ENCODE data around the gene MYH6.

DNA sequence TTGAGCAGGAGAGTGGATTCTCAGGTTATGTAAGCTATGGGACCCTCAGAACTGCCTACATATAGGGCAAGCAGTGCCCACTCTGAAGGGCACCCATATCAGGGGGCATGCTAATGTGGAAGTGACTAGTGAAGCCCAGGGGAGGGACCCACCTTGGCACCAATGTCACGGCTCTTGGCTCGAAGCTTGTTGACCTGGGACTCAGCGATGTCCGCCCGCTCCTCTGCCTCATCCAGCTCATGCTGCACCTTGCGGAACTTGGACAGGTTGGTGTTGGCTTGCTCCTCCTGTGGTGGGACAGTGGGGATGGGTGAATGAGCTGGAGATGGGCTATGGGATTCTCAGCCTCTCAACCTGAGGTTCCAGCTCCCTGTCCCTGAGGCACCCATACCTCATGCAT, 25.8 kb downstream of the MYH6 start:
- TF ChIP-seq, protein P1, sequence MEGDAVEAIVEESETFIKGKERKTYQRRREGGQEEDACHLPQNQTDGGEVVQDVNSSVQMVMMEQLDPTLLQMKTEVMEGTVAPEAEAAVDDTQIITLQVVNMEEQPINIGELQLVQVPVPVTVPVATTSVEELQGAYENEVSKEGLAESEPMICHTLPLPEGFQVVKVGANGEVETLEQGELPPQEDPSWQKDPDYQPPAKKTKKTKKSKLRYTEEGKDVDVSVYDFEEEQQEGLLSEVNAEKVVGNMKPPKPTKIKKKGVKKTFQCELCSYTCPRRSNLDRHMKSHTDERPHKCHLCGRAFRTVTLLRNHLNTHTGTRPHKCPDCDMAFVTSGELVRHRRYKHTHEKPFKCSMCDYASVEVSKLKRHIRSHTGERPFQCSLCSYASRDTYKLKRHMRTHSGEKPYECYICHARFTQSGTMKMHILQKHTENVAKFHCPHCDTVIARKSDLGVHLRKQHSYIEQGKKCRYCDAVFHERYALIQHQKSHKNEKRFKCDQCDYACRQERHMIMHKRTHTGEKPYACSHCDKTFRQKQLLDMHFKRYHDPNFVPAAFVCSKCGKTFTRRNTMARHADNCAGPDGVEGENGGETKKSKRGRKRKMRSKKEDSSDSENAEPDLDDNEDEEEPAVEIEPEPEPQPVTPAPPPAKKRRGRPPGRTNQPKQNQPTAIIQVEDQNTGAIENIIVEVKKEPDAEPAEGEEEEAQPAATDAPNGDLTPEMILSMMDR (IDR thresholded peaks at IDR 0.05 in 4 of 5, conservative IDR thresholded peaks at IDR 0.05 in 1 of 5): no peak
- TF ChIP-seq POLR2A (IDR thresholded peaks at IDR 0.05): no peak
